WI38 (cell line): ENCODE results near the gene RRAD.

Experiments used
- H3K4me3 ChIP-seq: 2 replicates; pipeline ENCODE4 v1.5.1; 2011; ENCODE audit warnings: low read depth, mild to moderate bottlenecking, control low read depth, low read length
- TF ChIP-seq, protein P1 (sequence below): IDR thresholded peaks from 2 replicates; pipeline ENCODE4 v1.5.1; 2012; ENCODE audit warnings: low read depth, mild to moderate bottlenecking, control low read depth, low read length

Gene RRAD

DNA sequence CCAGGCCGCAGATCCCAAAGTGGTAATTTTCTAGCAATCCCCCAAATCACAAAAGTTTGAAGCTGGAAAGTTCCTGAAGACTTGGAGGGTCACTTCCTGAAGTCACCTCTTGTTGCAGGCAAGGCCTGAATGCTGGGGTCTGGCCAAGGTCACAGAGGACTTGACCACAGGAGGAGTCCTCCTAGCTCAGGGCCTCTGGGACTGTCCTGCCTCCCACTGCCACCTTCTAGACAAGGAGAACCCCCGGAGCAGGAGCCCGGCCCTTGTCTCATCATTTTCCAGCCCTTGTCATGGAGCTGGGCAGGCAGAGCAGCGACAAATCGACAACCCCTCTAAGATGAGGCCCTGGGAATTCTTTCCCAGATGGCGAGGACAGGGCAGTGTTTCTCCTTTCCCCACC lies 7.0 kb downstream of the RRAD start:
- no peak overlapping the region for H3K4me3 ChIP-seq
- TF ChIP-seq, protein P1, sequence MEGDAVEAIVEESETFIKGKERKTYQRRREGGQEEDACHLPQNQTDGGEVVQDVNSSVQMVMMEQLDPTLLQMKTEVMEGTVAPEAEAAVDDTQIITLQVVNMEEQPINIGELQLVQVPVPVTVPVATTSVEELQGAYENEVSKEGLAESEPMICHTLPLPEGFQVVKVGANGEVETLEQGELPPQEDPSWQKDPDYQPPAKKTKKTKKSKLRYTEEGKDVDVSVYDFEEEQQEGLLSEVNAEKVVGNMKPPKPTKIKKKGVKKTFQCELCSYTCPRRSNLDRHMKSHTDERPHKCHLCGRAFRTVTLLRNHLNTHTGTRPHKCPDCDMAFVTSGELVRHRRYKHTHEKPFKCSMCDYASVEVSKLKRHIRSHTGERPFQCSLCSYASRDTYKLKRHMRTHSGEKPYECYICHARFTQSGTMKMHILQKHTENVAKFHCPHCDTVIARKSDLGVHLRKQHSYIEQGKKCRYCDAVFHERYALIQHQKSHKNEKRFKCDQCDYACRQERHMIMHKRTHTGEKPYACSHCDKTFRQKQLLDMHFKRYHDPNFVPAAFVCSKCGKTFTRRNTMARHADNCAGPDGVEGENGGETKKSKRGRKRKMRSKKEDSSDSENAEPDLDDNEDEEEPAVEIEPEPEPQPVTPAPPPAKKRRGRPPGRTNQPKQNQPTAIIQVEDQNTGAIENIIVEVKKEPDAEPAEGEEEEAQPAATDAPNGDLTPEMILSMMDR, result no peak

DNA sequence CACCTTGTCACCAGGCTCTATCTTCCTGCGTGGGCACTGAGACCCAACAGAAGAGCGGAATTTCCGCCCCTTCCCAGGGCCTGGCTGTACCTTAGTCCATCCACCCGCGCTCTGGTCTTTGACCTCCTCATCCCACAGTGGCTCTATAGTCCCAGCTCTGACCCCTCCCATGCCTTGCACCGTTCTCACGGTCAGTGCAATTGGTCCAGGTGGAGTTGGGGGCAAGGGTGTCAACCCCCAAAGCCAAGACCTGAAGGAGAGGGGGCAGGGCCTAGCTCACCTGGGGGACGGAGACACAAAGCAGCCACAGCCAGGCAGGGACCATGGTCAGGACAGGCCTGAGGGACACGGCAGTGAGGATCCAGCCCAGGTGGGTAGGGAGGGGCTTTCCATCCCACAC lies 7.6 kb downstream of the RRAD start:
- no peak overlapping the region for H3K4me3 ChIP-seq
- TF ChIP-seq, protein P1, result no peak

DNA sequence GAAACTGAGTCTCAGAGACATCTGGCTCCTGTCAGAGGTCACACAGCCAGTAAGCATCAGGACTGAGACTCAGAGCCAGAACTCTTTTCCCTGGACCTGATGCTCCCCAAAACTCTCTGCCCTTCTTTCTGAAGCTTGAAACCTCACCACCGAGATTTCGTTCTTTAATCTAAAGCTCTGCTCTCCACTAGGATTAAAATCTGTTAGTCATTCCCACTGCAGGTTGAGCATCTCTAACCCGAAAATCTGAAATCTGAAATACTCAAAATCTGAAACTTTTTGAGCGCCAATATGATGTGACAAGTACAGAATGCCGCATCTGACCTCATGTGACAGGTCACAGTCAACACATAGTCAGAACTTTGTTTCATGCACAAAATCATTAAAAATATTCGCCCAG lies 8.8 kb downstream of the RRAD start:
- TF ChIP-seq, protein P1, result no peak
- H3K4me3 ChIP-seq, result no peak overlapping the region

DNA sequence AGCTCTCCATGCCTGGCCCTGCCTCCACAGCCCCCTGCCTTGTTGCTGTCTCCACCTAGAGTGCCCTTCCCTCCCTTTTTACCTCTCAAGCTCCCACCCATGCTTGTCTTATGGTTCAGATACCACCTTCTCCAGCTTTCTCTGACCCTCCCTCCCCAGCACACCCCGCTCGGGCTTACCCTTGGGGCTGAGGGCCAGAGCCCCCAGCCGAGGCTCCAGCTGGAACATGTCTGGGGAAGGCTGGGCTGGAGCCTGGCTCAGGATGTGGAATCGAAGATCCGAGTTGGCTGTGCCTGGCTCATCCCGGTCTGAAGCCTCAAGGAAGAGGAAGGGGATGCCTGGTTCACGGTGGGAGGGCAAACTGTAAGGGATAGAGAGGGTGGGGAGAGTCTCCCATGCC lies 10.3 kb downstream of the RRAD start:
- H3K4me3 ChIP-seq, result no peak overlapping the region
- TF ChIP-seq, protein P1, result no peak

DNA sequence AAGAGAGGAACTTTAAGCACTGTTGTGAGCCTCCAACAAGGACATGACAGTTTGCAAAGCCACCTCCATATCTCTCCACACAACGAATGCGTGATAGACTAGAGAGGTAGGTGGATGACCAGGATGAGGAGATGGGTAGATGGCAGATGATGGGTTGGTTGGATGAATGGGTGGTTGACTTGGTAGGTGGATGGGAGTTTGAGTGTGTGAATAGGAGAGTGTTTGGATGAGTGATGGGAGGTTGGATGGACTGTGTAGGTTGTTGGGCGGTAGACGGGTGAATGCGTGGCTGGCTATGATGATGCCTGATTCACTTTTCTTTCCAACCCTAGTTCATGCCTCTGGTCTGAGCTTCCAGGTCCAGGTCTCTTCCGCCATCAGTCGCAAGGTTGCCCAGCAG lies 10.8 kb downstream of the RRAD start:
- no peak overlapping the region for H3K4me3 ChIP-seq
- TF ChIP-seq, protein P1, result no peak

DNA sequence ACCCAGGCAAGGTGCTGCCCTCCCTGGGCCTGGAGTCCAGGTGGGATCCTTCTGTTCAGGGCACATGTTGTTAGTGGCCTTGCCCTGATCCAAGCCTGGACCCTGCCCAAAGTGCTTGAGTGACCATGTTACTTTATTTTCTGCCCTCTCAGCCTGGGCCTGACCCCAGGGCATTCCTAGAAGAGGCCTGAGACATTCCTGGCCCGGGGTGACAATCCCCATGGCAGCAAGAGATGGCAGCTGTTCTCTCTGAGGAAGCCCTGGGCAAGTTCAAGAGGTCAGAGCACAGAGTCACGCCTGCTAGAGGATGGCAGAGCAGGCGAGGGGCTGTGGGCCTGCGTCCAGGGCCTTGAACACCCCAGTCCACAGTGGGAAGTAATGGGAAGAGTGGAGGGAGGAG lies 11.6 kb downstream of the RRAD start:
- TF ChIP-seq, protein P1, result no peak
- no peak overlapping the region for H3K4me3 ChIP-seq

DNA sequence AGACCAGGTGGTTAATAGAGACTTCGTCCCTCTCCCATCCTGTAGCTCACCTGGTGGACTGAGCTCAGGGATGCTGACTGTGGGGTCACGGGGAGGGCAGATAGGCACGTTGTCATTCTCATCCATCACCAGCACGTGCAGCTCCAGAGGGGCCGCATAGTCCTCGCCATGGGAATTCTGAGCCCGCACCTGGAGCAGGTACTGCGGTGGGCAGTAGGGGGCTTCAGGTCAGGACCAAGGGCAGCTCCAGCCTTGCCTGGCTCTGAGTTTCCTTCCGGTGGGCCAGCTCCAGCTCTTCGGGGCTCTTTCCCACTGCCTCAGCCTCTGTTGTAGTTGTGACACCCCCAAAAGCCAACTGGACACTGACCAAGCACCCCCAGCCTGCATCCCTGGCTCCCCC lies 12.3 kb downstream of the RRAD start:
- no peak overlapping the region for H3K4me3 ChIP-seq

More for the DNA sequence above, 12.3 kb downstream of the RRAD start:
- TF ChIP-seq, protein P1, result no peak
